WTC11 (cell line): Measurements from ENCODE around the gene ZNF423. TPM values are rescaled to one million over a fixed set of nuclear protein-coding genes. Genes with fewer than 3 reads are reported as not detected.

Experiments
- ATAC-seq: fragments of 200-7000 bp; cut with Tn5 transposase; 2 replicates; pipeline ENCODE4 v1.10.0; 2021; ENCODE audit warnings: mild to moderate bottlenecking, moderate library complexity
- CTCF ChIA-PET: fragments of 300-600 bp; sonication (Branson Sonifier 250); formaldehyde crosslinking; loops from one replicate; lab custom pipeline; 2021; ENCODE audit warnings: antibody characterized with exemption; lab: Charles Lee
- POLR2A ChIA-PET: fragments of 350-600 bp; sonication (Branson Sonifier 250); formaldehyde crosslinking; loops from one replicate; lab custom pipeline; 2021; ENCODE audit warnings: antibody characterized with exemption; lab: Charles Lee
- DNase-seq: peaks from one replicate; pipeline ENCODE4 v3.0.0; 2021; ENCODE audit warnings: low spot score
- H3K27ac Mint-ChIP-seq: 2 replicates; pipeline ENCODE4 v1.8.0; 2021; ENCODE audit warnings: mixed read lengths
- H3K27me3 Mint-ChIP-seq: 2 replicates; pipeline ENCODE4 v1.8.0; 2021; ENCODE audit warnings: low read depth, mild to moderate bottlenecking, moderate library complexity, mixed read lengths
- H3K36me3 Mint-ChIP-seq: 2 replicates; pipeline ENCODE4 v1.8.0; 2021; ENCODE audit warnings: mixed read lengths
- H3K4me1 Mint-ChIP-seq: 2 replicates; pipeline ENCODE4 v1.8.0; 2022; ENCODE audit warnings: mixed read lengths
- H3K4me3 Mint-ChIP-seq: 2 replicates; pipeline ENCODE4 v1.8.0; 2021; ENCODE audit warnings: mild to moderate bottlenecking, moderate library complexity, mixed read lengths
- H3K9me3 Mint-ChIP-seq: 2 replicates; pipeline ENCODE4 v1.8.0; 2021; ENCODE audit warnings: mixed read lengths
- ATF2 ChIP-seq: sonication (generic); formaldehyde crosslinking; IDR thresholded peaks from 2 replicates; pipeline ENCODE4 v1.8.1; 2022; ENCODE audit warnings: low read depth, missing genetic modification reagents, borderline replicate concordance
- CREM ChIP-seq: sonication (generic); formaldehyde crosslinking; IDR thresholded peaks from 2 replicates; pipeline ENCODE4 v1.8.1; 2022; ENCODE audit warnings: mild to moderate bottlenecking, missing genetic modification reagents, moderate library complexity
- ESRRA ChIP-seq: sonication (generic); formaldehyde crosslinking; IDR thresholded peaks from 2 replicates; pipeline ENCODE4 v1.8.1; 2022; ENCODE audit warnings: mild to moderate bottlenecking, missing genetic modification reagents, borderline replicate concordance
- KAT7 ChIP-seq: sonication (generic); formaldehyde crosslinking; IDR thresholded peaks from 2 replicates; pipeline ENCODE4 v1.8.1; 2023; ENCODE audit warnings: missing genetic modification reagents, mild to moderate bottlenecking, borderline replicate concordance
- MAX ChIP-seq: sonication (generic); formaldehyde crosslinking; IDR thresholded peaks from 2 replicates; pipeline ENCODE4 v1.8.0; 2022; ENCODE audit warnings: mild to moderate bottlenecking, missing genetic modification reagents
- PRRX2 ChIP-seq: fragments of 250-450 bp; sonication (Bioruptor Pico); IDR thresholded peaks from 2 replicates; pipeline ENCODE4 v1.8.0; 2021; ENCODE audit warnings: mild to moderate bottlenecking
- SP1 ChIP-seq: sonication (generic); formaldehyde crosslinking; conservative IDR thresholded peaks from 2 replicates; pipeline ENCODE4 v1.8.1; 2022; ENCODE audit warnings: missing genetic modification reagents
- ZBTB21 ChIP-seq: sonication (generic); formaldehyde crosslinking; IDR thresholded peaks from 2 replicates; pipeline ENCODE4 v1.8.1; 2023; ENCODE audit warnings: mild to moderate bottlenecking, missing genetic modification reagents, borderline replicate concordance
- ZMAT4 ChIP-seq: fragments of 250-450 bp; sonication (Bioruptor Pico); IDR thresholded peaks from 2 replicates; pipeline ENCODE4 v1.9.0; 2021; ENCODE audit warnings: mild to moderate bottlenecking
- ZNF263 ChIP-seq: sonication (generic); formaldehyde crosslinking; IDR thresholded peaks from 2 replicates; pipeline ENCODE4 v1.8.1; 2022; ENCODE audit warnings: low read depth, mild to moderate bottlenecking, moderate library complexity, missing genetic modification reagents
- ZNF281 ChIP-seq: sonication (generic); formaldehyde crosslinking; IDR thresholded peaks from 2 replicates; pipeline ENCODE4 v1.8.0; 2023; ENCODE audit warnings: mild to moderate bottlenecking, missing genetic modification reagents
- ZNF423 ChIP-seq: fragments of 250-450 bp; sonication (Bioruptor Pico); IDR thresholded peaks from 2 replicates; pipeline ENCODE4 v2.1.2; 2022; ENCODE audit warnings: mild to moderate bottlenecking, moderate library complexity
- total RNA-seq: library from RNA; stranded (reverse); gene quantifications from 3 replicates; pipeline ENCODE4 v1.2.3, GENCODE V29; 2021
- TF ChIP-seq, protein P1 (sequence below): fragments of 250-450 bp; sonication (Bioruptor Pico); IDR thresholded peaks from 2 replicates; pipeline ENCODE4 v2.1.2; 2022; ENCODE audit warnings: mild to moderate bottlenecking, moderate library complexity
- TF ChIP-seq, protein P2 (sequence below): fragments of 250-450 bp; sonication (Bioruptor Pico); IDR thresholded peaks from 2 replicates; pipeline ENCODE4 v1.9.0; 2021; ENCODE audit warnings: mild to moderate bottlenecking, borderline replicate concordance

Gene ZNF423
- total RNA-seq, 1 experiment from 2014 or later, result 38.8 TPM

GRCh38 chr16:49842972-49843371 lies 12.9 kb downstream of the ZNF423 start (continued):
- TF ChIP-seq, protein P1, sequence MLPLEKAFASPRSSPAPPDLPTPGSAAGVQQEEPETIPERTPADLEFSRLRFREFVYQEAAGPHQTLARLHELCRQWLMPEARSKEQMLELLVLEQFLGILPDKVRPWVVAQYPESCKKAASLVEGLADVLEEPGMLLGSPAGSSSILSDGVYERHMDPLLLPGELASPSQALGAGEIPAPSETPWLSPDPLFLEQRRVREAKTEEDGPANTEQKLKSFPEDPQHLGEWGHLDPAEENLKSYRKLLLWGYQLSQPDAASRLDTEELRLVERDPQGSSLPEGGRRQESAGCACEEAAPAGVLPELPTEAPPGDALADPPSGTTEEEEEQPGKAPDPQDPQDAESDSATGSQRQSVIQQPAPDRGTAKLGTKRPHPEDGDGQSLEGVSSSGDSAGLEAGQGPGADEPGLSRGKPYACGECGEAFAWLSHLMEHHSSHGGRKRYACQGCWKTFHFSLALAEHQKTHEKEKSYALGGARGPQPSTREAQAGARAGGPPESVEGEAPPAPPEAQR (CRISPR knock-in tag), result no peak
- TF ChIP-seq ESRRA (CRISPR knock-in tag), result no peak
- TF ChIP-seq ZMAT4 (CRISPR knock-in tag), result no peak
- TF ChIP-seq PRRX2 (CRISPR knock-in tag), result no peak
- TF ChIP-seq CREM (CRISPR knock-in tag), result no peak
- TF ChIP-seq, protein P2, sequence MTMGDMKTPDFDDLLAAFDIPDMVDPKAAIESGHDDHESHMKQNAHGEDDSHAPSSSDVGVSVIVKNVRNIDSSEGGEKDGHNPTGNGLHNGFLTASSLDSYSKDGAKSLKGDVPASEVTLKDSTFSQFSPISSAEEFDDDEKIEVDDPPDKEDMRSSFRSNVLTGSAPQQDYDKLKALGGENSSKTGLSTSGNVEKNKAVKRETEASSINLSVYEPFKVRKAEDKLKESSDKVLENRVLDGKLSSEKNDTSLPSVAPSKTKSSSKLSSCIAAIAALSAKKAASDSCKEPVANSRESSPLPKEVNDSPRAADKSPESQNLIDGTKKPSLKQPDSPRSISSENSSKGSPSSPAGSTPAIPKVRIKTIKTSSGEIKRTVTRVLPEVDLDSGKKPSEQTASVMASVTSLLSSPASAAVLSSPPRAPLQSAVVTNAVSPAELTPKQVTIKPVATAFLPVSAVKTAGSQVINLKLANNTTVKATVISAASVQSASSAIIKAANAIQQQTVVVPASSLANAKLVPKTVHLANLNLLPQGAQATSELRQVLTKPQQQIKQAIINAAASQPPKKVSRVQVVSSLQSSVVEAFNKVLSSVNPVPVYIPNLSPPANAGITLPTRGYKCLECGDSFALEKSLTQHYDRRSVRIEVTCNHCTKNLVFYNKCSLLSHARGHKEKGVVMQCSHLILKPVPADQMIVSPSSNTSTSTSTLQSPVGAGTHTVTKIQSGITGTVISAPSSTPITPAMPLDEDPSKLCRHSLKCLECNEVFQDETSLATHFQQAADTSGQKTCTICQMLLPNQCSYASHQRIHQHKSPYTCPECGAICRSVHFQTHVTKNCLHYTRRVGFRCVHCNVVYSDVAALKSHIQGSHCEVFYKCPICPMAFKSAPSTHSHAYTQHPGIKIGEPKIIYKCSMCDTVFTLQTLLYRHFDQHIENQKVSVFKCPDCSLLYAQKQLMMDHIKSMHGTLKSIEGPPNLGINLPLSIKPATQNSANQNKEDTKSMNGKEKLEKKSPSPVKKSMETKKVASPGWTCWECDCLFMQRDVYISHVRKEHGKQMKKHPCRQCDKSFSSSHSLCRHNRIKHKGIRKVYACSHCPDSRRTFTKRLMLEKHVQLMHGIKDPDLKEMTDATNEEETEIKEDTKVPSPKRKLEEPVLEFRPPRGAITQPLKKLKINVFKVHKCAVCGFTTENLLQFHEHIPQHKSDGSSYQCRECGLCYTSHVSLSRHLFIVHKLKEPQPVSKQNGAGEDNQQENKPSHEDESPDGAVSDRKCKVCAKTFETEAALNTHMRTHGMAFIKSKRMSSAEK (CRISPR knock-in tag), result no peak
- no peak for TF ChIP-seq ATF2 (CRISPR knock-in tag)
- no peak for TF ChIP-seq SP1
- TF ChIP-seq ZNF263, result no peak

DNA sequence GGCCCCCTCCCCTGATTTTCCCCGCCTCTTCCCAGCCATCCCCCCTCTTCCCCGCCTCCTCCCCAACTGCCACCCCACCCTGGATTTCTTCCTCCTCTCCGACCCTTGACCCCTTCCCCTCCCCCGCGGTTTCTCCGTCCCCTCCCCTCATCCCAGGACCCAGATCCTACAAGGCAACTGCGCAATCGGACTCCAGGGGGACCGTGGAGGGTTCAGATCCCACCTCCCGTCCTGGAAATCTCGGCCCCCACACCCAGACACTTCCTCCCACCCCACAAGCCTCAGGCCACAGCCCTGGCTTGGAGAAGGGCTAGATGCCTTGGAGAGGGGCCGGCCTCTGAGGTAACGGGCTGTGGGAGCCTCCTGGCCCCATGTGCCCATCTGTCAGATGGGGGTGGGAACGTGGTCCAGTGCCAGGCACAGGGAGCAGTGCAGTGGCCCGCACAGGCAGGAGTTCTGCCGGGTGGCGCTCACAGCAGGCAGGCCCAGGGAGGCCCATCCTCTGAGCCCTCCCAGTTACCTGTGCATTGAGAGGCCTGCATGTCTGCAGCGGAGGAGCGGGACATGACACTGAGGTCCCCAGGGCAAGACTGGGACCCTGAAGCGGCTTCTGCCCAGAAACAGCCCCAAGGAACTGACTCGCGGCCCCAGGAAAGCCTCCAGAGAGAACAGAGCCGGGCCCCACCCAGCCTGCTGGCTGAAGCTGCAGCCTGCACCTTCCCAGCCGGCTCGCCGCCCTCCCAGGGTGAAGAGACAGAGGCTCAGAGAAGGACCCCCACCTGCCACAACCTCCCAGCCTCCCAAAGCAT lies 16.7 kb downstream of the ZNF423 start:
- DNase-seq, result no peak
- Mint-ChIP-seq H3K27me3 (no peaks in the 10 kb centered on the region), H3K9me3 (no peaks in the 10 kb centered on the region), H3K4me1 (peaks cover 77% of the 10 kb centered on the region), H3K4me3 (peak overlapping the region; percentile 43), H3K36me3 (no peaks in the 10 kb centered on the region), H3K27ac (no peak overlapping the region)
- peak; percentile 6 for ATAC-seq
- ChIA-PET CTCF (interaction anchor here (2.1 kb wide), 1 partner anchor 18 kb away, joined by 7 read pairs; no protein-coding TSS in a partner anchor), POLR2A (interaction anchor here (1.0 kb wide), 1 partner anchor 15 kb away, joined by 3 read pairs; no protein-coding TSS in a partner anchor)
- 0 out of 2 replicates have a peak, but pooled peaks have one; percentile 14 for TF ChIP-seq MAX (CRISPR knock-in tag)
- no peak for TF ChIP-seq ZBTB21

GRCh38 chr16:49838441-49839016 lies 17.4 kb downstream of the ZNF423 start:
- peak overlapping the region; percentile 48 for H3K4me3 Mint-ChIP-seq
- ChIA-PET POLR2A (interaction anchor here (1.0 kb wide), 1 partner anchor 14 kb away, joined by 3 read pairs; no protein-coding TSS in a partner anchor), CTCF (interaction anchor here (0.6 to 3.4 kb wide), 4 partner anchors 19 to 99 kb away, joined by 3 to 18 read pairs (median 5); partner anchors contain the start of gene ZNF423)
- TF ChIP-seq ZNF263 (0 out of 2 replicates have a peak, but pooled peaks have one; percentile 32), KAT7 (CRISPR knock-in tag) (peak; percentile 68; the same call in 1 of the 2 replicates), ZNF423 (peak; percentile 63), ZNF281 (CRISPR knock-in tag) (no peak)
- no peaks in the 10 kb centered on the region for H3K36me3 Mint-ChIP-seq
- ATAC-seq, result peak; percentile 7
- peaks cover 77% of the 10 kb centered on the region for H3K4me1 Mint-ChIP-seq
- H3K9me3 Mint-ChIP-seq, result no peaks in the 10 kb centered on the region
- no peak overlapping the region for H3K27ac Mint-ChIP-seq
- DNase-seq, result peak; percentile 52
- H3K27me3 Mint-ChIP-seq, result no peaks in the 10 kb centered on the region
